Measurements from ENCODE around the gene TRIM45. TPM values are rescaled to one million over a fixed set of nuclear protein-coding genes. Genes with fewer than 3 reads are reported as not detected.
"Not testable (repeated sequence)": the region's sequence is repeated elsewhere in the genome, so short reads cannot be mapped to it uniquely, and the experiment has no call there.

Gene TRIM45
- total RNA-seq, 1 donor from 2014 or later = 8.9 TPM

- no peak for DNase-seq (ENCODE audit: low spot score)
- intact Hi-C loops (cut with DNase I) = no loop called here
These were observed 16.6 kb upstream of the TRIM45 start for GRCh38 chr1:117138106-117138505.

- DNase-seq (ENCODE audit: low spot score) = no peak
- intact Hi-C loops (cut with DNase I) = no loop called here
These were observed 15.8 kb upstream of the TRIM45 start for GRCh38 chr1:117137281-117137855.

- intact Hi-C loops (cut with DNase I) = no loop called here
These were observed 15.2 kb upstream of the TRIM45 start for GRCh38 chr1:117136749-117137148.

GRCh38 chr1:117135329-117135728, 13.8 kb upstream of the TRIM45 start:
- DNase-seq (ENCODE audit: low spot score) = no peak
- intact Hi-C loops (cut with DNase I) = no loop called here

More at GRCh38 chr1:117136749-117137148, 15.2 kb upstream of the TRIM45 start:
- DNase-seq (ENCODE audit: low spot score) = no peak

GRCh38 chr1:117130526-117130925, 9.0 kb upstream of the TRIM45 start:
- intact Hi-C loops (cut with DNase I) = no loop called here
- DNase-seq (ENCODE audit: low spot score) = no peak

GRCh38 chr1:117128323-117129079, 7.0 kb upstream of the TRIM45 start:
- intact Hi-C loops (cut with DNase I) = loop anchor here (2.0 to 10.0 kb wide), 3 partner anchors 104 to 476 kb away; partner anchors contain the start of genes MAN1A2 and TENT5C
- no peak for DNase-seq (ENCODE audit: low spot score)

- no peak for DNase-seq (ENCODE audit: low spot score)
- intact Hi-C loops (cut with DNase I) = loop anchor here (2.0 to 10.0 kb wide), 3 partner anchors 105 to 477 kb away; partner anchors contain the start of genes MAN1A2 and TENT5C
These were observed 6.2 kb upstream of the TRIM45 start for GRCh38 chr1:117127795-117128194.

- intact Hi-C loops (cut with DNase I) = loop anchor here (10.0 kb wide), 2 partner anchors 240 to 480 kb away; partner anchors contain the start of genes MAN1A2 and TENT5C
- DNase-seq (ENCODE audit: low spot score) = no peak
These were observed 3.1 kb upstream of the TRIM45 start for GRCh38 chr1:117124661-117125060.

GRCh38 chr1:117123274-117123673, 1.7 kb upstream of the TRIM45 start:
- intact Hi-C loops (cut with DNase I) = loop anchor here (10.0 kb wide), 2 partner anchors 242 to 482 kb away; partner anchors contain the start of genes MAN1A2 and TENT5C
- no peak for DNase-seq (ENCODE audit: low spot score)

GRCh38 chr1:117122330-117123025, 929 bp upstream of the TRIM45 start:
- DNase-seq (ENCODE audit: low spot score) = no peak
- intact Hi-C loops (cut with DNase I) = loop anchor here (1.0 to 10.0 kb wide), 3 partner anchors 162 to 482 kb away; partner anchors contain the start of genes MAN1A2 and TENT5C

- intact Hi-C loops (cut with DNase I) = loop anchor here (10.0 kb wide), 2 partner anchors 244 to 484 kb away; partner anchors contain the start of genes MAN1A2 and TENT5C
- DNase-seq (ENCODE audit: low spot score) = no peak
These were observed 568 bp downstream of the TRIM45 start for GRCh38 chr1:117120774-117121588.

- intact Hi-C loops (cut with DNase I) = loop anchor here (2.0 kb wide), 1 partner anchor 50 kb away; no protein-coding TSS in a partner anchor
- DNase-seq (ENCODE audit: low spot score) = not testable (repeated sequence)
These were observed 2.4 kb downstream of the TRIM45 start for GRCh38 chr1:117119144-117119543.

- intact Hi-C loops (cut with DNase I) = loop anchor here (2.0 kb wide), 1 partner anchor 49 kb away; no protein-coding TSS in a partner anchor
- DNase-seq (ENCODE audit: low spot score) = no peak
These were observed 3.4 kb downstream of the TRIM45 start for GRCh38 chr1:117118137-117118536.

GRCh38 chr1:117117697-117118096, 3.9 kb downstream of the TRIM45 start:
- intact Hi-C loops (cut with DNase I) = loop anchor here (2.0 kb wide), 1 partner anchor 49 kb away; no protein-coding TSS in a partner anchor
- DNase-seq (ENCODE audit: low spot score) = no peak

GRCh38 chr1:117116784-117117130, 4.8 kb downstream of the TRIM45 start:
- no peak for DNase-seq (ENCODE audit: low spot score)
- intact Hi-C loops (cut with DNase I) = no loop called here

GRCh38 chr1:117116090-117116783, 5.3 kb downstream of the TRIM45 start:
- intact Hi-C loops (cut with DNase I) = no loop called here

GRCh38 chr1:117114877-117115276, 6.7 kb downstream of the TRIM45 start:
- DNase-seq (ENCODE audit: low spot score) = no peak
- intact Hi-C loops (cut with DNase I) = no loop called here

More at GRCh38 chr1:117116090-117116783, 5.3 kb downstream of the TRIM45 start:
- DNase-seq (ENCODE audit: low spot score) = no peak

- DNase-seq (ENCODE audit: low spot score) = no peak
- intact Hi-C loops (cut with DNase I) = no loop called here
These were observed 8.3 kb downstream of the TRIM45 start for GRCh38 chr1:117113199-117113598.

All from cardiac septum (tissue), 1 donor.